ENCODE data around the gene PTPRT.

PTPRT gene

DNA sequence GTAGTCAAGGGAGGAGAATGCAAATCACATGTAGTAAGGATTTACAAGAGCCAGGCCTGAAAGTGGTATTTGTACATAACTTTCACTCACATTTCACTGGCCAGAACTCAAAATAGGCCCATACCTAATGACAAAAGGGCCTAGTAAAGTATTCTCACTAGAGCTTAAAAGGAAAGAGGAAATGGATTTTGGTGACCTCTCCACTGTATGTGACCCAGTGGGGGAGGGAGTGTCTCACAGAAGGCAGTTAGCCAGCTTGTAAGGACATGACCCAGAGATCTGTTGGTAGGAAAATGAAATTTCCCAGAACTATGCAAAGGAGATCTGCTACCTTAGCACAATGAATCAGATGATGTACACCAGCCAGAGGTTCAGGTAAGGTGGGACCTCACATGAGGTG is 124.4 kb downstream of the PTPRT start:
- TF ChIP-seq, protein P1, sequence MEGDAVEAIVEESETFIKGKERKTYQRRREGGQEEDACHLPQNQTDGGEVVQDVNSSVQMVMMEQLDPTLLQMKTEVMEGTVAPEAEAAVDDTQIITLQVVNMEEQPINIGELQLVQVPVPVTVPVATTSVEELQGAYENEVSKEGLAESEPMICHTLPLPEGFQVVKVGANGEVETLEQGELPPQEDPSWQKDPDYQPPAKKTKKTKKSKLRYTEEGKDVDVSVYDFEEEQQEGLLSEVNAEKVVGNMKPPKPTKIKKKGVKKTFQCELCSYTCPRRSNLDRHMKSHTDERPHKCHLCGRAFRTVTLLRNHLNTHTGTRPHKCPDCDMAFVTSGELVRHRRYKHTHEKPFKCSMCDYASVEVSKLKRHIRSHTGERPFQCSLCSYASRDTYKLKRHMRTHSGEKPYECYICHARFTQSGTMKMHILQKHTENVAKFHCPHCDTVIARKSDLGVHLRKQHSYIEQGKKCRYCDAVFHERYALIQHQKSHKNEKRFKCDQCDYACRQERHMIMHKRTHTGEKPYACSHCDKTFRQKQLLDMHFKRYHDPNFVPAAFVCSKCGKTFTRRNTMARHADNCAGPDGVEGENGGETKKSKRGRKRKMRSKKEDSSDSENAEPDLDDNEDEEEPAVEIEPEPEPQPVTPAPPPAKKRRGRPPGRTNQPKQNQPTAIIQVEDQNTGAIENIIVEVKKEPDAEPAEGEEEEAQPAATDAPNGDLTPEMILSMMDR (IDR thresholded peaks at IDR 0.05; ENCODE audit: low read length), result no peak
- no peak for TF ChIP-seq EZH2phosphoT487 (IDR thresholded peaks at IDR 0.05; ENCODE audit: low read length)
- TF ChIP-seq EZH2 (optimal IDR thresholded peaks at IDR 0.05; ENCODE audit: low read depth, low read length), result no peak
- no peaks in the 10 kb centered on the region for H3K27me3 ChIP-seq (replicated peaks; ENCODE audit: insufficient read depth, low read length)
- no peaks in the 10 kb centered on the region for H3K36me3 ChIP-seq (replicated peaks; ENCODE audit: insufficient read depth, low read length)
- H3F3A ChIP-seq (ENCODE audit: insufficient read depth, low read length), result no peaks in the 10 kb centered on the region
- no peak overlapping the region for H3K4me2 ChIP-seq (ENCODE audit: low read depth, low read length)
- no peaks in the 10 kb centered on the region for H3K79me2 ChIP-seq (ENCODE audit: low read length)
- no peak overlapping the region for H3K4me3 ChIP-seq (ENCODE audit: low read length)
- H3K9me3 ChIP-seq (replicated peaks; ENCODE audit: insufficient read depth, low read length), result no peaks in the 10 kb centered on the region
- DNase-seq, result no peak
- H3K9me2 ChIP-seq (replicated peaks; ENCODE audit: insufficient read depth, low read length), result no peaks in the 10 kb centered on the region
- no peaks in the 10 kb centered on the region for H3K4me1 ChIP-seq (ENCODE audit: low read length)
- H3K27ac ChIP-seq (ENCODE audit: low read length), result no peak overlapping the region
- no peaks in the 10 kb centered on the region for H4K20me1 ChIP-seq (ENCODE audit: insufficient read depth, low read length)
- H2AFZ ChIP-seq (ENCODE audit: low read length), result no peak overlapping the region
- H3K9ac ChIP-seq (ENCODE audit: low read length), result no peak overlapping the region

DNA sequence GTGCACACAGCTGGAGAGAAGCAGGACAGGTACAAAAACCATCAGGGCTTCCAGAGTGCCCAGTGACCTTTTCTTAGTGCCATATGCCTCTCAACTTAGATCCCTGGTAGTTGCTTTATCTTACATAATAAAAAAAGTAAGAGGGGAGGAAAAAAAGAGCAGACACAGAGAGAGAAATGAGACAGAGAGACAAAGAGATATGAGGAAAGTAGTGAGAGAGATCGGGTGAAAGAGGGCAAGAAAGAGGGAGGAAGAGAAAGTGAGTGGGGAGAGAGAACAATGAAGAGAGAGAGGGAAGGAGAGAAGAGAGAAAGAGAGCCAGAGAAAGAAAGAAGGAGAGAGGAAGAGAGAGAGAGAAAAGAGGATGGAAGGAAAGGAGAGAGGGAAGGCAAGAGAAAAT is 131.6 kb downstream of the PTPRT start:
- TF ChIP-seq, protein P1 (IDR thresholded peaks at IDR 0.05; ENCODE audit: low read length), result no peak
- TF ChIP-seq EZH2 (optimal IDR thresholded peaks at IDR 0.05; ENCODE audit: low read depth, low read length) (no peak), EZH2phosphoT487 (IDR thresholded peaks at IDR 0.05; ENCODE audit: low read length) (no peak)
- Histone ChIP-seq H3K9me2 (replicated peaks; ENCODE audit: insufficient read depth, low read length) (no peaks in the 10 kb centered on the region), H3K9ac (ENCODE audit: low read length) (no peak overlapping the region), H3K79me2 (ENCODE audit: low read length) (no peaks in the 10 kb centered on the region), H3K27me3 (replicated peaks; ENCODE audit: insufficient read depth, low read length) (no peaks in the 10 kb centered on the region), H3K4me2 (ENCODE audit: low read depth, low read length) (no peak overlapping the region), H3K4me3 (ENCODE audit: low read length) (no peak overlapping the region), H3K9me3 (replicated peaks; ENCODE audit: insufficient read depth, low read length) (no peaks in the 10 kb centered on the region), H4K20me1 (ENCODE audit: insufficient read depth, low read length) (no peaks in the 10 kb centered on the region), H3K36me3 (replicated peaks; ENCODE audit: insufficient read depth, low read length) (no peaks in the 10 kb centered on the region), H3K4me1 (ENCODE audit: low read length) (no peaks in the 10 kb centered on the region), H2AFZ (ENCODE audit: low read length) (no peak overlapping the region), H3F3A (ENCODE audit: insufficient read depth, low read length) (no peaks in the 10 kb centered on the region), H3K27ac (ENCODE audit: low read length) (no peak overlapping the region)
- no peak for DNase-seq

DNA sequence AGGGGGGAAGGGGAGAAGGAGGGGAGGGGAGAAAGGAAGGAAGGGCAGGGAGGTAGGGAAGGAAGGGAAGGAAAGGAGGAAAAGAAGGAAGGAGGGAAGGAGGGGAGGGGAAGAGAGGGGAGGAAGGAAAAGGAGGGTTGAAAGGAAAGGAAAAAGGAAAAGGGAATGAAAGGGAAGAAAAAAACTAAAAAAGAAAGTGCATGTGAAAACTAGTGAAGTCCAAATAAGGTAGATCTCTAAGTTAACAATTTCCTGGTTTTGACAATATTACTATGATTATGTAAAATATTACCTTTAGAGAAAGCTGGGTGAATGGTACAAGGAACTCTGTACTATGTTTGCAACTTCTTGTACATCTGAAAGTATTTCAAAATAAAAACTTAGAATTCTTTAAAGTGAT is 132.4 kb downstream of the PTPRT start:
- Histone ChIP-seq H3K27me3 (replicated peaks; ENCODE audit: insufficient read depth, low read length) (no peaks in the 10 kb centered on the region), H3K9me3 (replicated peaks; ENCODE audit: insufficient read depth, low read length) (no peaks in the 10 kb centered on the region), H3K4me1 (ENCODE audit: low read length) (no peaks in the 10 kb centered on the region), H3K9ac (ENCODE audit: low read length) (no peak overlapping the region), H3K9me2 (replicated peaks; ENCODE audit: insufficient read depth, low read length) (no peaks in the 10 kb centered on the region), H2AFZ (ENCODE audit: low read length) (no peak overlapping the region), H4K20me1 (ENCODE audit: insufficient read depth, low read length) (no peaks in the 10 kb centered on the region), H3K4me3 (ENCODE audit: low read length) (no peak overlapping the region), H3K79me2 (ENCODE audit: low read length) (no peaks in the 10 kb centered on the region), H3F3A (ENCODE audit: insufficient read depth, low read length) (no peaks in the 10 kb centered on the region), H3K27ac (ENCODE audit: low read length) (no peak overlapping the region), H3K36me3 (replicated peaks; ENCODE audit: insufficient read depth, low read length) (no peaks in the 10 kb centered on the region), H3K4me2 (ENCODE audit: low read depth, low read length) (no peak overlapping the region)
- DNase-seq, result no peak
- TF ChIP-seq, protein P1 (IDR thresholded peaks at IDR 0.05; ENCODE audit: low read length), result no peak
- no peak for TF ChIP-seq EZH2phosphoT487 (IDR thresholded peaks at IDR 0.05; ENCODE audit: low read length)
- TF ChIP-seq EZH2 (optimal IDR thresholded peaks at IDR 0.05; ENCODE audit: low read depth, low read length), result no peak

Data from MM.1S (cell line).